ENCODE measurements around the gene ACSS1. TPM values are rescaled to one million over a fixed set of nuclear protein-coding genes. Genes with fewer than 3 reads are reported as not detected.

Gene ACSS1
- total RNA-seq, 1 donor from 2014 or later, result not detected

- Histone ChIP-seq H3K36me3 (no peaks in the 10 kb centered on the region), H3K9me3 (ENCODE audit: low read depth) (no peaks in the 10 kb centered on the region), H3K9ac (no peak overlapping the region), H3K4me2 (no peak overlapping the region), H3K79me2 (ENCODE audit: low read depth) (no peaks in the 10 kb centered on the region), H3K4me1 (peaks cover 7% of the 10 kb centered on the region), H3K4me3 (no peak overlapping the region), H3K27me3 (peaks cover 4% of the 10 kb centered on the region), H3K27ac (no peak overlapping the region), H4K20me1 (ENCODE audit: low read depth) (no peaks in the 10 kb centered on the region), H2AFZ (replicated peaks) (no peak overlapping the region), H3F3A (ENCODE audit: low read depth) (no peaks in the 10 kb centered on the region)
- DNase-seq (ENCODE audit: low spot score), result no peak
- Mint-ChIP-seq H3K4me3 (no peak overlapping the region), H3K27me3 (ENCODE audit: insufficient read depth, low read depth) (peaks cover 9% of the 10 kb centered on the region), H3K4me1 (peaks cover 30% of the 10 kb centered on the region), H3K27ac (no peak overlapping the region), H3K9me3 (peaks cover 2% of the 10 kb centered on the region), H3K36me3 (no peaks in the 10 kb centered on the region)
- TF ChIP-seq, protein P1, sequence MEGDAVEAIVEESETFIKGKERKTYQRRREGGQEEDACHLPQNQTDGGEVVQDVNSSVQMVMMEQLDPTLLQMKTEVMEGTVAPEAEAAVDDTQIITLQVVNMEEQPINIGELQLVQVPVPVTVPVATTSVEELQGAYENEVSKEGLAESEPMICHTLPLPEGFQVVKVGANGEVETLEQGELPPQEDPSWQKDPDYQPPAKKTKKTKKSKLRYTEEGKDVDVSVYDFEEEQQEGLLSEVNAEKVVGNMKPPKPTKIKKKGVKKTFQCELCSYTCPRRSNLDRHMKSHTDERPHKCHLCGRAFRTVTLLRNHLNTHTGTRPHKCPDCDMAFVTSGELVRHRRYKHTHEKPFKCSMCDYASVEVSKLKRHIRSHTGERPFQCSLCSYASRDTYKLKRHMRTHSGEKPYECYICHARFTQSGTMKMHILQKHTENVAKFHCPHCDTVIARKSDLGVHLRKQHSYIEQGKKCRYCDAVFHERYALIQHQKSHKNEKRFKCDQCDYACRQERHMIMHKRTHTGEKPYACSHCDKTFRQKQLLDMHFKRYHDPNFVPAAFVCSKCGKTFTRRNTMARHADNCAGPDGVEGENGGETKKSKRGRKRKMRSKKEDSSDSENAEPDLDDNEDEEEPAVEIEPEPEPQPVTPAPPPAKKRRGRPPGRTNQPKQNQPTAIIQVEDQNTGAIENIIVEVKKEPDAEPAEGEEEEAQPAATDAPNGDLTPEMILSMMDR (IDR thresholded peaks at IDR 0.05), result no peak
- no peak for TF ChIP-seq EZH2 (IDR thresholded peaks at IDR 0.05)
- TF ChIP-seq EZH2phosphoT487 (IDR thresholded peaks at IDR 0.05), result no peak
These were observed 27.8 kb downstream of the ACSS1 start for GRCh38 chr20:25030007-25030648.

GRCh38 chr20:25025986-25026605, 31.8 kb downstream of the ACSS1 start:
- Histone ChIP-seq H3K79me2 (ENCODE audit: low read depth) (no peaks in the 10 kb centered on the region), H3F3A (ENCODE audit: low read depth) (no peaks in the 10 kb centered on the region), H2AFZ (replicated peaks) (no peak overlapping the region), H3K36me3 (no peaks in the 10 kb centered on the region), H3K4me1 (no peaks in the 10 kb centered on the region), H3K9ac (no peak overlapping the region), H3K4me3 (no peak overlapping the region), H3K27ac (no peak overlapping the region), H3K9me3 (ENCODE audit: low read depth) (no peaks in the 10 kb centered on the region), H3K27me3 (peaks cover 4% of the 10 kb centered on the region), H3K4me2 (no peak overlapping the region), H4K20me1 (ENCODE audit: low read depth) (no peaks in the 10 kb centered on the region)
- TF ChIP-seq, protein P1 (IDR thresholded peaks at IDR 0.05), result no peak
- no peak for TF ChIP-seq EZH2phosphoT487 (IDR thresholded peaks at IDR 0.05)
- TF ChIP-seq EZH2 (IDR thresholded peaks at IDR 0.05), result no peak
- H3K4me3 Mint-ChIP-seq, result no peak overlapping the region
- H3K27ac Mint-ChIP-seq, result no peak overlapping the region
- no peak for DNase-seq (ENCODE audit: low spot score)
- peaks cover 1% of the 10 kb centered on the region for H3K4me1 Mint-ChIP-seq
- peaks cover 6% of the 10 kb centered on the region for H3K27me3 Mint-ChIP-seq (ENCODE audit: insufficient read depth, low read depth)
- peaks cover 2% of the 10 kb centered on the region for H3K9me3 Mint-ChIP-seq
- H3K36me3 Mint-ChIP-seq, result no peaks in the 10 kb centered on the region

DNA sequence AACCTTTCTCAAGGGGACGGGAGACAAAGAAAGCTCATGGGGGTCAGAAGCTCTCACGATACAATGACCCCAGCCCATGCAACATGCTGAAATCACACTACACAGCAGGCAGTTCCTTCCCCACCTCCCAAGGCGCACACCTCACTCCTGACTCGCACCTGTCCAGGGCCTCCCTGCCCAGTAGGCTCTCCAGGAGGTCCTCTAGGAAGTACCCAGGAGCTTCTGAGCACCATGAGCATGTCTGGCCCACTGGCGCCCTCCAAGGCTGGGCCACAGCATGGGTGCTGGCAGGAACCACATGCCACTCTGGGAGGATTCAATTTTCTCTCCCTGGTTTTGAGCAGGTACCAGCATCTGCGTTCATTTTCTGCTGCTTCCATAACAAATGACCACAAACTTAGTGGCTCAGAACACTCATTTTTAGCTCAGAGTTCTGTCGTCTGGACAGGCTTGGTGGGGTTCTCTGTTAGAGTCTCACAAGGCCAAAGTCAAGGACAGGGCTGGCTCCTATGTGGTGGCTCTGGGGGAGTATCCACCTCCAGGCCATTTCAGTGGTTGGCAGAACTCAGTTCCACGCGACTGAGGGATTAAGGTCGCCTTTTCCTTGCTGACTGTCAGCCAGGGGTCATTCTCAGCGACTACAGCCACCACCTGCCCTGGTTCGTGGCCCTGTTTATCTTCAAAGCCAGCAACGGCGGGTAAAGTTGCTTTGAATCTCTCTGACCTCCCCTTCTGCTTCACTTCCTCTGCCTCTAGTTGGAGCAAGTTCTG, 32.7 kb downstream of the ACSS1 start:
- Histone ChIP-seq H3F3A (ENCODE audit: low read depth) (no peaks in the 10 kb centered on the region), H3K27ac (no peak overlapping the region), H3K4me3 (no peak overlapping the region), H3K9me3 (ENCODE audit: low read depth) (no peaks in the 10 kb centered on the region), H3K4me2 (no peak overlapping the region), H4K20me1 (ENCODE audit: low read depth) (no peaks in the 10 kb centered on the region), H3K4me1 (no peaks in the 10 kb centered on the region), H3K36me3 (no peaks in the 10 kb centered on the region), H2AFZ (replicated peaks) (no peak overlapping the region), H3K9ac (no peak overlapping the region), H3K79me2 (ENCODE audit: low read depth) (no peaks in the 10 kb centered on the region), H3K27me3 (peaks cover 4% of the 10 kb centered on the region)
- DNase-seq (ENCODE audit: low spot score), result no peak
- H3K4me3 Mint-ChIP-seq, result no peak overlapping the region
- peak overlapping the region; percentile 79 for H3K27ac Mint-ChIP-seq
- peaks cover 7% of the 10 kb centered on the region for H3K27me3 Mint-ChIP-seq (ENCODE audit: insufficient read depth, low read depth)
- no peaks in the 10 kb centered on the region for H3K36me3 Mint-ChIP-seq
- peaks cover 2% of the 10 kb centered on the region for H3K9me3 Mint-ChIP-seq
- TF ChIP-seq EZH2phosphoT487 (IDR thresholded peaks at IDR 0.05) (no peak), EZH2 (IDR thresholded peaks at IDR 0.05) (no peak)
- TF ChIP-seq, protein P1 (IDR thresholded peaks at IDR 0.05), result no peak
- no peaks in the 10 kb centered on the region for H3K4me1 Mint-ChIP-seq

Data from neural progenitor cell (in vitro differentiated cells).